Trophoblast cell (in vitro differentiated cells and primary cell): ENCODE results near the gene HIBADH.

Experiments used
- DNase-seq, 2 donors: peaks; one replicate each; pipeline ENCODE4 v3.0.0-alpha.2; 2016
- H2AFZ ChIP-seq: 2 replicates; pipeline ENCODE4 v1.6.1; 2013; ENCODE audit warnings: low read length, moderate library complexity, mild to moderate bottlenecking; ENCODE audit not compliant: insufficient read depth, poor library complexity
- H2AK5ac ChIP-seq: 2 replicates; pipeline ENCODE4 v1.6.1; 2013; ENCODE audit warnings: mild to moderate bottlenecking, low read length
- H2BK120ac ChIP-seq: 2 replicates; pipeline ENCODE4 v1.6.1; 2013; ENCODE audit warnings: low read length, mild to moderate bottlenecking, moderate library complexity; ENCODE audit not compliant: insufficient read depth, poor library complexity
- H2BK12ac ChIP-seq: 2 replicates; pipeline ENCODE4 v1.6.1; 2013; ENCODE audit warnings: mild to moderate bottlenecking, low read length, moderate library complexity
- H2BK5ac ChIP-seq: 2 replicates; pipeline ENCODE4 v1.6.1; 2013; ENCODE audit warnings: low read length, low read depth, moderate library complexity, mild to moderate bottlenecking; ENCODE audit not compliant: poor library complexity
- H3K14ac ChIP-seq: 2 replicates; pipeline ENCODE4 v1.6.1; 2013; ENCODE audit warnings: mild to moderate bottlenecking, low read length
- H3K18ac ChIP-seq: 2 replicates; pipeline ENCODE4 v1.6.1; 2013; ENCODE audit warnings: mild to moderate bottlenecking, low read length
- H3K23ac ChIP-seq: 2 replicates; pipeline ENCODE4 v1.6.1; 2013; ENCODE audit warnings: low read length
- H3K27ac ChIP-seq: 2 replicates; pipeline ENCODE4 v1.5.1; 2013; ENCODE audit warnings: low read depth, mild to moderate bottlenecking, inconsistent platforms, low read length, moderate library complexity
- H3K27me3 ChIP-seq: 2 replicates; pipeline ENCODE4 v1.6.1; 2013; ENCODE audit warnings: inconsistent platforms, mild to moderate bottlenecking, low read length, moderate library complexity; ENCODE audit not compliant: insufficient read depth
- H3K36me3 ChIP-seq, 2 experiments: 1 replicate in 1 of 2; 2 replicates in 1 of 2; pipeline ENCODE4 v1.6.1; 2013; ENCODE audit warnings: low read length in 2 of 2, mild to moderate bottlenecking in 2 of 2, moderate library complexity in 1 of 2; ENCODE audit not compliant: insufficient read depth in 2 of 2, control insufficient read depth in 1 of 2
- H3K4ac ChIP-seq: 2 replicates; pipeline ENCODE4 v1.6.1; 2013; ENCODE audit warnings: low read depth, mild to moderate bottlenecking, low read length, moderate library complexity
- H3K4me1 ChIP-seq, 2 experiments: 1 replicate in 1 of 2; 2 replicates in 1 of 2; pipeline ENCODE4 v1.6.1; 2013; ENCODE audit warnings: low read length in 2 of 2, mild to moderate bottlenecking in 2 of 2, moderate library complexity in 1 of 2; ENCODE audit not compliant: insufficient read depth in 2 of 2, control insufficient read depth in 1 of 2
- H3K4me2 ChIP-seq: 2 replicates; pipeline ENCODE4 v1.6.1; 2013; ENCODE audit warnings: inconsistent platforms, mild to moderate bottlenecking, low read length, moderate library complexity
- H3K4me3 ChIP-seq: 2 replicates; pipeline ENCODE4 v1.5.1; 2013; ENCODE audit warnings: mild to moderate bottlenecking, low read depth, low read length, inconsistent platforms
- H3K79me1 ChIP-seq: one replicate; pipeline ENCODE4 v1.6.1; 2013; ENCODE audit warnings: low read length
- H3K79me2 ChIP-seq: 2 replicates; pipeline ENCODE4 v1.6.1; 2013; ENCODE audit warnings: low read length, mild to moderate bottlenecking; ENCODE audit not compliant: control insufficient read depth, insufficient read depth, poor library complexity
- H3K9ac ChIP-seq: 2 replicates; pipeline ENCODE4 v1.6.1; 2013; ENCODE audit warnings: mild to moderate bottlenecking, low read length
- H3K9me3 ChIP-seq: 2 replicates; pipeline ENCODE4 v1.6.1; 2013; ENCODE audit warnings: low read depth, mild to moderate bottlenecking, control low read depth, inconsistent platforms, low read length; ENCODE audit not compliant: insufficient read depth
- H4K12ac ChIP-seq: 2 replicates; pipeline ENCODE4 v1.6.1; 2013; ENCODE audit warnings: low read depth, mild to moderate bottlenecking, low read length, moderate library complexity
- H4K8ac ChIP-seq: 2 replicates; pipeline ENCODE4 v1.6.1; 2013; ENCODE audit warnings: low read depth, mild to moderate bottlenecking, low read length, moderate library complexity
- H4K91ac ChIP-seq: one replicate; pipeline ENCODE4 v1.6.1; 2013; ENCODE audit warnings: low read depth, mild to moderate bottlenecking, low read length, moderate library complexity
- WGBS: extraction: QIAGEN DNeasy Blood & Tissue Kit; methylation state at CpG from one replicate; pipeline ENCODE4 v1.1.7; 2013; ENCODE audit warnings: missing lambda C conversion rate; ENCODE audit not compliant: insufficient read length, insufficient coverage; ENCODE audit errors: extremely low coverage; 5-methylcytosine and 5-hydroxymethylcytosine counted together

Gene HIBADH

DNA sequence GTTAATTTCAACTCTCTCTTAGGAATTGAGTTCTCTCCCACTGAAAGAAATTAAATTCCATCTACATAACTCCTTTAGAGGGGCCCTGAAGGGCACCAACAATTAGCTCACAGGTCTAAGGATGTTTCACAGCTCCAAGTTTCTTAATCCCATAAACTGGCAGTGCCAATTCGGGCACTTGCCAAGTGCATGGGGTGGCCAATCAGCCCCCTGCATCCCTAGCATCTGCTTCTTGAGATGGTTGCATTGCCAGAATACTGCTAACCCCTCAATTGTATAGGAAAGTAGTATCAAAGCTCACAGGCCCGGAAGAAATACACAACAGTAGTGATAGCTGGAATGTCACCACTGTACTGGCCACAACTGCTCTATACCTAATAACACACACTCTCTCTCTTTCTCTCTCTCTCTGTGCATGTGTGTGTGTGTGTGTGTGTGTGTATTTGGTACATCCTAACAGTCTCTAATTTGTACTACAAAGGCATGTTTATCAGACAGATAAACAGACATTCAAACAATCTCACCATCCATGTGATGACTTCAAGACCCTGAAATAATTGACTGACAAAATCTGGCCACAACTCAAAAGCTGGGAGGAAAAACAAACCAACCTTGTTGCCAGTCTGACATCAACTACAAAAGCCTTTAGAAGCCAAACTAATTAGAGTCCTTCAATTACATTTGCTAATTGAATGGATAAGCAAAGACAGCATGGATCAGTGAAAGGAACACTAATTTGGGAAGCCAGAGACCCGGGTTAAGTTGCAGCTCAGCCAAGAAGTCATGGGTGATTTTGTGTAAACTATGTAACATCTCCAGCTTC lies 27.8 kb downstream of the HIBADH start:
- Histone ChIP-seq H3K27ac (no peak overlapping the region), H3K4ac (no peak overlapping the region), H3K9ac (no peak overlapping the region), H3K4me2 (no peak overlapping the region), H2AK5ac (no peak overlapping the region), H3K23ac (no peak overlapping the region), H4K91ac (no peak overlapping the region), H3K14ac (no peak overlapping the region), H3K36me3 (peaks cover 0 to 1% of the 10 kb centered on the region in 2 experiments), H3K4me3 (no peak overlapping the region), H2BK5ac (no peak overlapping the region), H3K27me3 (no peaks in the 10 kb centered on the region), H3K4me1 (no peaks in the 10 kb centered on the region), H3K79me1 (no peaks in the 10 kb centered on the region), H3K18ac (no peak overlapping the region), H2BK120ac (no peak overlapping the region), H2AFZ (no peak overlapping the region), H3K9me3 (no peaks in the 10 kb centered on the region), H4K12ac (no peak overlapping the region), H2BK12ac (no peak overlapping the region), H3K79me2 (no peaks in the 10 kb centered on the region), H4K8ac (no peak overlapping the region)
- no peak for DNase-seq
- WGBS: no CpG with 5 or more reads among the region's 3 CpGs

DNA sequence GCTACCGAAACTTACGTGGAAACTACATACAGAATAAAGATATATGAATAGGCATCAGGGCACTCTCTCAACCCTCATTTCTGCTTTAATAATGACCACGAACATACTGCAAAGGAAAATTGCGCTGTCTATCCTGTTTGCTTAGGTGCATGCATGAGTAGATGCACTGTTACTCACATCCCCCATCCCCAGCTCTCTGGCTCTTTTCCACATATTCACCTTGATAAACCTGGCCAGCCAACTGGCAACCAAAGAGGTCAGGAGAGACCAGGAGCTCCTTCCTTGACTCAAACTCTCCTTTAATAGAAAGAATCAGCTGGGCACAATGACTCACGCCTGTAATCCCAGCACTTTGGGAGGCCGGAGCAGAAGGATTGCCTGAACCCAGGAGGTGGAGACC lies 29.6 kb downstream of the HIBADH start:
- Histone ChIP-seq H3K27me3 (no peaks in the 10 kb centered on the region), H2AK5ac (no peak overlapping the region), H4K91ac (no peak overlapping the region), H3K14ac (no peak overlapping the region), H3K4me1 (no peaks in the 10 kb centered on the region), H3K4me2 (no peak overlapping the region), H4K12ac (no peak overlapping the region), H3K4me3 (no peak overlapping the region), H2BK5ac (no peak overlapping the region), H3K9ac (no peak overlapping the region), H3K79me2 (no peaks in the 10 kb centered on the region), H3K27ac (no peak overlapping the region), H3K23ac (no peak overlapping the region), H2AFZ (no peak overlapping the region), H3K4ac (no peak overlapping the region), H3K36me3 (peaks cover 0 to 1% of the 10 kb centered on the region in 2 experiments), H4K8ac (no peak overlapping the region), H3K9me3 (no peaks in the 10 kb centered on the region), H3K79me1 (no peaks in the 10 kb centered on the region), H2BK120ac (no peak overlapping the region), H2BK12ac (no peak overlapping the region), H3K18ac (no peak overlapping the region)
- no CpG with 5 or more reads among the region's 6 CpGs for WGBS
- DNase-seq: no peak

DNA sequence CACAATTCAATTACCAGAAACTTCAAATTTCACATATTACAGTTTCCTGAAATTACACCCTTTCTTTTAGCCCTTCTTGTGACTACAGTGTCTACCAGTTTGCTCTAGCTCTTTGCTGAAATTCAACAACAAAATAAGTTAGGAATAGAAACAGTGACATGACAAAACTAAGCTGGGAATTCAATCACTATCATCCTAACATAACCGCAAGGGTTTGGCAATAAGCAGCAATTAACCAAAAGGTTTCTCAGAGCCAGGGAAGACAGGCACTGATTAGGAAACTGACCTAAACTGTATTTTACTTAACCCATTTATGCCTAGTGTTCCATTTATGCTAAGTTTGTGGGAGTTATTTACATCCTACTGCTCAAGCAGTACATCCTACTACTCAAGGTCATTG lies 31.3 kb downstream of the HIBADH start:
- DNase-seq: no peak
- no peak overlapping the region for H3K9ac ChIP-seq
- H2AK5ac ChIP-seq: no peak overlapping the region
- H3K23ac ChIP-seq: no peak overlapping the region
- H3K14ac ChIP-seq: no peak overlapping the region
- no peak overlapping the region for H3K4me3 ChIP-seq
- H3K27ac ChIP-seq: no peak overlapping the region
- H3K27me3 ChIP-seq: no peaks in the 10 kb centered on the region
- no peak overlapping the region for H3K4ac ChIP-seq
- H3K36me3 ChIP-seq: peaks cover 0 to 1% of the 10 kb centered on the region in 2 experiments
- no CpG with 5 or more reads among the region's 1 CpG for WGBS
- no peaks in the 10 kb centered on the region for H3K4me1 ChIP-seq
- no peak overlapping the region for H4K12ac ChIP-seq
- H3K79me2 ChIP-seq: no peaks in the 10 kb centered on the region
- H3K4me2 ChIP-seq: no peak overlapping the region
- H2AFZ ChIP-seq: no peak overlapping the region
- H4K91ac ChIP-seq: no peak overlapping the region
- H2BK120ac ChIP-seq: no peak overlapping the region
- no peaks in the 10 kb centered on the region for H3K79me1 ChIP-seq
- H2BK12ac ChIP-seq: no peak overlapping the region
- H3K18ac ChIP-seq: no peak overlapping the region
- H2BK5ac ChIP-seq: no peak overlapping the region
- no peaks in the 10 kb centered on the region for H3K9me3 ChIP-seq
- H4K8ac ChIP-seq: no peak overlapping the region

DNA sequence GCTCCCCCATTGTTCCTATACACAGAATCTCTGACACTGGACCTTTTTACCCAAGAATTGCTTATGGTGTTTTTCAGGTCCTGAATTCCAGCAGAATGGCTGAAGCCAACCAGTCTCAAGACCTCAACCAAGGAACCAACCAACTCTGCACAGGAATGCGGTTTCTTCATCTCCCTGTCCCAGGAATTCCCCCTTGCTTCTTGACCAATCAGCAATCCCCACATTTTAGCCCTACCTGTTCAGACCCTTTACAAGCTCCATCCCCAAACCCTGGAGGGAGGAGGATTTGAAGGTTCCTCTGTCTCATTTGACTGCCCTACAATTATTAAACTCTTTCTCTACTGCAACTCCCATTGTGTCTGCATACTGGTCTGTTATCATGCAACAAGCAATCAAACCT lies 35.5 kb downstream of the HIBADH start:
- H2BK120ac ChIP-seq: no peak overlapping the region
- H3K27me3 ChIP-seq: no peaks in the 10 kb centered on the region
- H2AFZ ChIP-seq: no peak overlapping the region
- DNase-seq: no peak
- no peaks in the 10 kb centered on the region for H3K4me1 ChIP-seq
- no peak overlapping the region for H2BK5ac ChIP-seq
- H3K9ac ChIP-seq: no peak overlapping the region
- H3K14ac ChIP-seq: no peak overlapping the region
- no peaks in the 10 kb centered on the region for H3K9me3 ChIP-seq
- H3K23ac ChIP-seq: no peak overlapping the region
- no CpG with 5 or more reads among the region's 1 CpG for WGBS
- no peaks in the 10 kb centered on the region for H3K79me1 ChIP-seq
- no peak overlapping the region for H3K4me3 ChIP-seq
- H3K4ac ChIP-seq: no peak overlapping the region
- no peak overlapping the region for H2AK5ac ChIP-seq
- peaks cover 0 to 1% of the 10 kb centered on the region in 2 experiments for H3K36me3 ChIP-seq
- no peak overlapping the region for H4K91ac ChIP-seq
- H4K8ac ChIP-seq: no peak overlapping the region
- H3K27ac ChIP-seq: no peak overlapping the region
- no peak overlapping the region for H2BK12ac ChIP-seq
- no peak overlapping the region for H3K18ac ChIP-seq
- H4K12ac ChIP-seq: no peak overlapping the region
- H3K79me2 ChIP-seq: no peaks in the 10 kb centered on the region
- no peak overlapping the region for H3K4me2 ChIP-seq
